Posterior vena cava (tissue), 2 donors: ENCODE data around the gene PRKD2. TPM values are rescaled to one million over a fixed set of nuclear protein-coding genes. Genes with fewer than 3 reads are reported as not detected.

ENCODE experiments used
- DNase-seq: peaks from one replicate; pipeline ENCODE4 v3.0.0-alpha.2; 2020; ENCODE audit warnings: low spot score
- intact Hi-C, 2 donors: fragments of 100-400 bp; cut with DNase I; formaldehyde crosslinking; loops; one replicate each; pipeline versions ENCODE4 v1.14.1 to v1.14.2; 2022 to 2023
- total RNA-seq, 2 donors: library from RNA; stranded (reverse); fragmentation: NEBNext Ultra II Directional; extraction: Animal tissue kit (Norgen Biotek cat#: 25700); gene quantifications; one replicate each; pipeline ENCODE4 v1.2.1, GENCODE V29; 2021
- donor health status: DM: yes; HTN: yes; CAD: no.
- donor health status: DM: yes; HTN: yes; CAD: no.

The PRKD2 gene
- total RNA-seq, 2 donors from 2014 or later: 25.5 to 25.6 TPM

DNA sequence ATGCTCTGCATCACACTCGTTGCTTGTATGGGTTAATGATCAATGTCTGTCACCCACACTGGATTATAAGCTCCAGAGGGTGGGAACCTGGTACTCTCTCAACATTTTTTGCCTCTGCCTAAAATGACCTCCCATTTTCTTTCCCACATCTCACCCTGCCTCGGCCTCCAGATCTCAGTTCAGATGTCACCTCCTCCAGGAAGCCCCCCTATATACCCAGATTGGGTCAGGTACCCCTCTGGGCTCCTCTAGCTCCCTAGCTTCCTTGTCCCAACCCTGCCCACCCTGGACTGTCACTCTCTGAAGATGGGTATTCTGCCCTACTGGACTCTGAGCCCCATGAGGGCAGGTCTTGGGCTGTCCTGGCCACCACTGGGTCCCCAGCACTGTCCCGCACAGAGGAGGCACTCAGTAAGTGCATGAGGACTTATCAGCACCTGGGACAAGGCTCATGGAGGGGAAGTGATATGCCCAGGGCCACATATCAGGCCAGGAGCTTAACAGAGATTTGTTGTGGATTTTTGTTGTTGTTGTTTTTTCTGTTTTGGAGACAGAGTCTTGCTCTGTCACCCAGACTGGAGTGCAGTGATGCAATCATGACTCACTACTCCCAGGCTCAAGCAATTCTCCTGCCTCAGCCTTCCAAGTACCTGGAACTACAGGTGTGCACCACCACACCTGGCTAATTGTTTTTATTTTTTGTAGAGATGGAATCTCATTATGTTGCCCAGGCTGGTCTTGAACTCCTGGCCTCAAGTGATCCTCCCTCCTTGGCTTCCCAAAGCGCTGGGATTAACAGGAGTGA is 23.8 kb downstream of the PRKD2 start:
- no peak for DNase-seq
- intact Hi-C loops: no loop called here

DNA sequence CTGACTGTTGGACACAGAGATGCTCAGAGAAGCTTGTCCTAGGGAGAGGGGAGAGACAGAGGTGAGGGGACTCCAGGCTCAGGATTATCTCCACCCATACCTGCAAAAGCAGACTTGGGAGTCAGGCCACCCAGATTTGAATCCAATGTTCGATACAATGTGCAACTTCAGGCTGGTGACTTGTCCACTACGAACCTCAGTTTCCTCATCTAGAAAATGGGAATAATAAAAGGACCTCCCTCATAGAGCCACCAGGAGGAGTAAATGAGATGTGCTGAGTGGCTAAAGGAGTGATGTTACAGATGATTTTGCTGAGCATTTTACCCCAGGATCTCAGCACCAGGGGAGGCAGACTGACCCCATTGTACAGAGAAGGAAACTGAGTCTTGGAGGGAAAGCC is 25.0 kb downstream of the PRKD2 start:
- intact Hi-C loops: no loop called here
- no peak for DNase-seq

DNA sequence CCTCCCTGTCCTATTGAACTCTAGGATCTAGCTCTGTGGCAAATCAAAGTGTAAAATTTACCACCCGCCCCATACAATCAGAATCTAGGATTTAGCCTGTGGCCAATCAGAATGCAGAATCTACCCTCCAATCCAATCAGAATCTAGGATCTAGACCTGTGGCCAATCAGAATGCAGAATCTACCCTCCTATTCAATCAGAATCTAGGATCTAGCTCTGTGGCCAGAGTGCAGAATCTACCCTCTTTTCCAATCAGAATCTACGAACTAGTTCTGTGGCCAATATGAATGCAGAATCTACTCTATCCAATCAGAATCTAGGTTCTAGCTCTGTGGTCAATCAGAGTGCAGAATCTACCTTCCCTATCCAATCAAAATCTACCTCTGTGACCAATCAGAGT is 25.8 kb downstream of the PRKD2 start:
- no peak for DNase-seq
- intact Hi-C loops: no loop called here

- no peak for DNase-seq
- intact Hi-C loops: no loop called here
These were observed 27.6 kb downstream of the PRKD2 start for GRCh38 chr19:46689358-46689757.

DNA sequence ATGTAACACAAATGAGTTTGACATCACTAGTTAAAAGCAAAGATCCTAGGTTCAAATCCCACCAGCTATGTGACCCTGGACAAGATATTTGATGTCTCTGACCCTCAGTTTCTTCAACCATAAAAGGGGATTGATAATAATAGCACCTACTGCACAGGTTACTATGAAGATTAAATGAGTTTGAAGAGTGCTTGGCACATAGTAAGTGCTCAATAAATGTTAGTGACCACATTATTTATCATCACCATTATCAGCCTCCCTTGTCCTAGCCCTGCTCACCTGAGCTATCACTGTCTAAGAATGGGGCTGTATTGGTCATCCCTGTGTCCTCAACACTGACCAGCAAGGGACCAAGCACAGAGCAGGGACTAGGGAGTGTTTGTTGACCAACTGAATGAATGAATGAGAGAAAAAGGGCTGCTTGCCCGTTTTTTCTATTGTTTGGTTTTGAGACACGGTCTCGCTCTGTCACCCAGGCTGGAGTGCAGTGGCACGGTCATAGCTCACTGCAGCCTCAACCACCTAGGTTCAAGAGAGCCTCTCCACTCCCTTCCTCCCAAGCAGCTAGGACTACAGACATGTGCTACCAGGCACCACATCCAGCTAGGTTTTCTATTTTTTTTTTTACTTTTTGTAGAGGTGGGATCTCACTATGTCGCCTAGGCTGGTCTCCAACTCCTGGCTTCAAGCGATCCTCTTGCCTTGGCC is 29.3 kb downstream of the PRKD2 start:
- intact Hi-C loops: no loop called here
- no peak for DNase-seq

DNA sequence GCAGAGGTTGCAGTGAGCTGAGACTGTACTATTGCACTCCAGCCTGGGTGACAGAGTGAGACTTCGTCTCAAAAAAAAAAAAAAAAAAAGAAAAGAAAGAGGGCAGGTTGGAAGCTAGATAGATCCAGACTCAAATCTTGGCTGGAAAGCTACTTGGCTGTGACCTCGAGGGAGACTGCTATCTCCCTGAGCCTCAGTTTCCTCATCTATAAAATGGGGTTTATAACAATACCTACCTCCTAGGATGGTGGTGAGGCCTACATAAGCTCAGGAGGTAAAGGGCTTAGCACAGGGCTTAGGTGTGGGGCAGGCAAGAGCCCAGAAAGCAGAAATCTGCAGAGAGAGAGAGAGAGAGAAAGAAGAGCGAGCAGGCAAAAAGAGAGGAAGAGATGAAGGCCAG is 31.7 kb downstream of the PRKD2 start:
- intact Hi-C loops: no loop called here
- DNase-seq: no peak

DNA sequence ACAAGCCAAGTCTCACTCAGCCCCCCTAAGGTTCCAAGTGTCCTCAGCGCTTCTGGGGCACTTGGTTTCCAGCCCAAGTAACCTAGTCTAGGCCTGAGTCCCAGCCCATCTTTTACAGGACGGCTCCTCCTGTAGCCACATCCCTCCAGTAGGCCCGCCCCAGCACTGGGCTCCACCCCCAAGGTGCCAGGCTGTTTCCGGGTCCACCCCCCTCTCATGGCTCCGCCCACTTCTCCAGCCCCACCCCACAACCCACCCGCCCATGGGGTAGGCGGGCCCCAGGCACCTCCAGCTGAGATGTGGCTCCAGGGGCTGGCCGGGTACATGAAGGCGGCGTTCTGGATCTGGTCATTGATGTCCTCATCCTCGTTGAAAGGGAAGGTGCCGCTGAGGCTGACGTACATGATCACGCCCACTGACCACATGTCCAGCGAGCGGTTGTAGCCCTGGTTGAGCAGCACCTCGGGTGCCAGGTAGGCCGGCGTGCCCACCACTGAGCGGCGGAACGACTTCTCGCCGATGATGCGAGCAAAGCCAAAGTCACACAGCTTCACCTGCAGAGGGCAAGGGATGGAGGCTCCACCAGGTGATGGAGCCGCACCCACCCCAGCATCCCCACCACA is 38.7 kb downstream of the PRKD2 start:
- intact Hi-C loops: no loop called here
- no peak for DNase-seq

- intact Hi-C loops: no loop called here
- no peak for DNase-seq
These were observed 42.3 kb downstream of the PRKD2 start for GRCh38 chr19:46674416-46675178.

GRCh38 chr19:46670813-46671212 is 46.1 kb downstream of the PRKD2 start:
- intact Hi-C loops: no loop called here
- no peak for DNase-seq

- intact Hi-C loops: loop anchor here (5.0 to 10.0 kb wide), 2 partner anchors 144 to 339 kb away; no protein-coding TSS in a partner anchor
- DNase-seq: no peak
These were observed 48.3 kb downstream of the PRKD2 start for GRCh38 chr19:46668662-46669061.

GRCh38 chr19:46665072-46665471 is 51.8 kb downstream of the PRKD2 start:
- intact Hi-C loops: loop anchor here (5.0 to 10.0 kb wide), 2 partner anchors 140 to 342 kb away; no protein-coding TSS in a partner anchor
- no peak for DNase-seq

DNA sequence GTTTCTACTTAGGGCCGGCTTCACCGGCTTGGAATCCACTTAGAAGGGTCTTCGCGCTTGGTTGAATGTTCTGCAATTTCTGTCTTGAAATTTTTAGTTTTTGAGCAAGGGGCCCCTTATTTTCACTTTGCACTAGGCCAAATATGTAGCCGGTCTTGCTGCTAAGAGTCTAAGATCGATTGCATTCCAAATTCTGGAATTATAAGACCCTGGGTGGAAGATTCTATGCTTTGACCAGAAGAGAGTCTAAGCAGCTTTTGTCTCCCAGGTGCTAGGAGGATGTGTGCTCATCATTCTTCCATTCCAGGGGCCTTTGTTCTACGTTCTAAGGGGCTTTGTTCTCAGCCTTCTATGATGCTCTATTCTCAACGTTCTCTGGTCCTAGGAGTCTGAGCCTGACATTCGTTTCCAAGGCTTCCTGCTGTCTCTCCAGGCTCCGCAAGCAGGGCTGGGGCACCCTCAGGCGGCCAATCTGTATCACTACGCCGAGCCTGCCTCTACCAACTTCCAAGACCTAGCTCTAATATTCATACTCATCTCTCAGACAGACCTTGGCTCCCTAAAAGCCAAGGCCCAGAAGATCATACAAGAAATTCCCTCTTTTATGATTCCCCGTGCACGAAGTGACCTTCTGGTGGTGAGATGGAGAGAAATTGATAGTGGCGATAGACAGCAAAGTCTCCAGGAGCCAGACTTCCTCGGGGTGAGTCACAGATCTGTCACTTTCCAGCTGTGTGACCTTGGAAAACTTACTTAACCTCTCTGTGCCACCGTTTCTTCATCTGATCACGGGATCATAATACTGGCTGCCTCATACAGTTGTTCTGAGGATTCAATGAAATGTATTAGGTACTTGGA is 55.0 kb downstream of the PRKD2 start:
- peak; percentile 93 for DNase-seq
- intact Hi-C loops: loop anchor here (2.0 to 10.0 kb wide), 3 partner anchors 47 to 137 kb away; no protein-coding TSS in a partner anchor

DNA sequence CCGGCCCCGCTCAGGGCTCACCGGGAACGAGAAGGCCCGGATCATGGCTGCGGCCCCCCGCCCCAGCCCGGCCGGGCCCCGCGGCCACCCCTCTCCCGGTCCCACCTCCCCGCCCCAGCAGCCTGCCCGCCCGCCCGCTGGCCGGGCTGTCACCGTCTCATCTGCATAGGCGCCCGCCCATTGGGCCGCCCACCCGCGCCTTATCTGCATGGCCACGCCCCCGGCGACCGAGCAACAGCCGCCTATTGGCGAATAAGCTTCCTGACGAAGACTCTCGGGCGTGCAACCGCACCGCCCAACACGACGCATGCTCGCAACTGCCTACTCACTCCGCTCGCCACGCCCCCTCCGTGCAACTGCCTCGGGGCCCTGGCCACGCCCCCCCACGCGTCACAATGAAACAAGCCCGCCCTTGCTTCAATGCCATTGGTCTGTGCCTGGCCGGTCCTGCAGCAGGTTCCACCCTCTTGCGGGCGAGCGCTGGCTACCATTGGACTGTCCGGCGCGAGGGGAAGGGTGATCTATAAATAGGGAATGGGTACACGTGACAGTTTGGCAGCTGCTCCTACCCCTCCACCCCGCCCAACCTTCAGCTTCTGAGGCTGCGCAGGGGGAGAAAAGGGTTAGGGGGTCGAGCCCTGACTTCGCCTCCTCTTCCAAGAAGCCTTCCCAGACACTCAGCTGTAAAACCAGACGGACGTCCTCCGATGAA is 55.7 kb downstream of the PRKD2 start, which contains the start of gene DACT3:
DACT3 (minus strand) TSS at position 163 of the 712 bp plus-strand sequence; CDS start at position 45, 118 bp downstream.
- intact Hi-C loops: loop anchor here (5.0 to 10.0 kb wide), 2 partner anchors 49 to 136 kb away; no protein-coding TSS in a partner anchor
- peak; percentile 100 for DNase-seq

DNA sequence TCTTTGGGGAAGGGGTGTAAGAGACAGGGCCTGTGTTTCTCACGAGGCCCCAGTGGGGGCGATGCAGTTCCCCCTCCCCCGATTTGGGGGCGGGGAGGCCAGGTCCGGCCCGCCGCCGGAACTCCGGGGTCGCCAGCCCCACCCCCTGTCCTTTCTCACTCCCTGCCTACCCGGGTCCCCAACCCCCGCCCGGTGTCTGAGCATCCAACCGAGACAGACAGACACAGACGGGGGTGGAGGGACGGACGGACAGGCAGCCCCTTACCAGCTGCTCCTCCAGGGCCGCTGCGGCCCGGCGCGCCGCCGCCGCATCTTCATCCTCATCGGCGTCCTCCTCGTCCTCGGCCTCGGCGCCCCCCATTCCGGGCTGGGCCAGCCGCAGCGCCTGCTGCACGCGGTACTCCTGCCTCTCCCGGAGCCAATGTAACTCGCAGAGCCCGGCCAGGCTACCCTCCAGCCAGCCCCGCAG is 56.3 kb downstream of the PRKD2 start:
- intact Hi-C loops: loop anchor here (5.0 to 10.0 kb wide), 2 partner anchors 48 to 136 kb away; no protein-coding TSS in a partner anchor
- no peak for DNase-seq

- DNase-seq: no peak
- intact Hi-C loops: loop anchor here (5.0 to 10.0 kb wide), 2 partner anchors 48 to 135 kb away; no protein-coding TSS in a partner anchor
These were observed 56.9 kb downstream of the PRKD2 start for GRCh38 chr19:46660008-46660517.

- intact Hi-C loops: loop anchor here (5.0 to 10.0 kb wide), 2 partner anchors 47 to 135 kb away; no protein-coding TSS in a partner anchor
- DNase-seq: no peak
These were observed 57.5 kb downstream of the PRKD2 start for GRCh38 chr19:46659151-46660007.
